Measurements from ENCODE around the gene RFX2.

DNA sequence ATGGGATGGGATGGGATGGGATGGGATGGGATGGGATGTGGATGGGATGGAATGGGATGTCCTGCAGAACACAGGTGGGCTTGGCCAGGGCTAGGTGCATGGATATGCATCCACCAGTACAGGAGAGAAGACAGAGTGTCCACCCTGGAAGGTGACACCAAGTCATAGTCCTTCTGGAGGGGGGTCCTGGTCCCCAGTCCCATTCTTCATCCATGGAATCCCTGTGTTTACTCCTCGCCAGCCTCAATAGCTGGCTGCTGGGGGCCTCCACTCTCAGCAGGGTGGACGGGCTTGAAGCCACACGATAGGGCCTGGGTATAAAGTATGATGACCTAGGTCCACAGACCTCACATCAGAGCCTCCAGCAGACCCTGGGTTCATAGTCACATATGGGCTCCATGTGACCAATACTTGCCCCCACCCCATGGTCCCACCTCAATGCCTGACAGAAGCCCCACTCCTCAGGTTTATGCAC is 40.1 kb downstream of the RFX2 start:
- TF ChIP-seq, protein P1, sequence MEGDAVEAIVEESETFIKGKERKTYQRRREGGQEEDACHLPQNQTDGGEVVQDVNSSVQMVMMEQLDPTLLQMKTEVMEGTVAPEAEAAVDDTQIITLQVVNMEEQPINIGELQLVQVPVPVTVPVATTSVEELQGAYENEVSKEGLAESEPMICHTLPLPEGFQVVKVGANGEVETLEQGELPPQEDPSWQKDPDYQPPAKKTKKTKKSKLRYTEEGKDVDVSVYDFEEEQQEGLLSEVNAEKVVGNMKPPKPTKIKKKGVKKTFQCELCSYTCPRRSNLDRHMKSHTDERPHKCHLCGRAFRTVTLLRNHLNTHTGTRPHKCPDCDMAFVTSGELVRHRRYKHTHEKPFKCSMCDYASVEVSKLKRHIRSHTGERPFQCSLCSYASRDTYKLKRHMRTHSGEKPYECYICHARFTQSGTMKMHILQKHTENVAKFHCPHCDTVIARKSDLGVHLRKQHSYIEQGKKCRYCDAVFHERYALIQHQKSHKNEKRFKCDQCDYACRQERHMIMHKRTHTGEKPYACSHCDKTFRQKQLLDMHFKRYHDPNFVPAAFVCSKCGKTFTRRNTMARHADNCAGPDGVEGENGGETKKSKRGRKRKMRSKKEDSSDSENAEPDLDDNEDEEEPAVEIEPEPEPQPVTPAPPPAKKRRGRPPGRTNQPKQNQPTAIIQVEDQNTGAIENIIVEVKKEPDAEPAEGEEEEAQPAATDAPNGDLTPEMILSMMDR (IDR thresholded peaks at IDR 0.05) = no peak
- TF ChIP-seq POLR2A (IDR thresholded peaks at IDR 0.05) = no peak

All from right lobe of liver (tissue), 4 donors.